ENCODE data around the gene CMIP. TPM values are rescaled to one million over a fixed set of nuclear protein-coding genes. Genes with fewer than 3 reads are reported as not detected.

CMIP gene
- total RNA-seq, 3 donors from 2014 or later, result 14.9 to 23.9 (median 17.6) TPM

GRCh38 chr16:81548876-81549546 is 104.4 kb downstream of the CMIP start:
- H3K4me3 ChIP-seq, result no peak overlapping the region
- no peaks in the 10 kb centered on the region for H3K36me3 ChIP-seq
- TF ChIP-seq POLR2AphosphoS5 (IDR thresholded peaks at IDR 0.05), result no peak
- TF ChIP-seq POLR2A (IDR thresholded peaks at IDR 0.05), result no peak
- TF ChIP-seq CTCF (IDR thresholded peaks at IDR 0.05), result no peak
- peaks cover 5 to 14% of the 10 kb centered on the region in 2 donors for H3K4me1 ChIP-seq
- no peaks in the 10 kb centered on the region for H3K27me3 ChIP-seq
- no peak overlapping the region for H3K27ac ChIP-seq
- no peak for DNase-seq (ENCODE audit: low spot score in 2 of 2)
- H3K9me3 ChIP-seq, result no peaks in the 10 kb centered on the region
- intact Hi-C loops (cut with DNase I; ENCODE audit: low total_unique reads), result no loop called here

- Histone ChIP-seq H3K27ac (no peak overlapping the region), H3K36me3 (no peaks in the 10 kb centered on the region), H3K4me1 (peaks cover 5 to 14% of the 10 kb centered on the region in 2 donors), H3K9me3 (no peaks in the 10 kb centered on the region), H3K27me3 (no peaks in the 10 kb centered on the region), H3K4me3 (no peak overlapping the region)
- no peak for DNase-seq (ENCODE audit: low spot score in 2 of 2)
- no peak for TF ChIP-seq CTCF (IDR thresholded peaks at IDR 0.05)
- no peak for TF ChIP-seq POLR2AphosphoS5 (IDR thresholded peaks at IDR 0.05)
- no peak for TF ChIP-seq POLR2A (IDR thresholded peaks at IDR 0.05)
- intact Hi-C loops (cut with DNase I; ENCODE audit: low total_unique reads), result no loop called here
Measured at GRCh38 chr16:81549547-81550431, 105.2 kb downstream of the CMIP start.

- no peaks in the 10 kb centered on the region for H3K27me3 ChIP-seq
- TF ChIP-seq POLR2AphosphoS5 (IDR thresholded peaks at IDR 0.05), result no peak
- no peak for TF ChIP-seq CTCF (IDR thresholded peaks at IDR 0.05)
- no peak for TF ChIP-seq POLR2A (IDR thresholded peaks at IDR 0.05)
- no peak overlapping the region for H3K4me3 ChIP-seq
- intact Hi-C loops (cut with DNase I; ENCODE audit: low total_unique reads), result no loop called here
- no peaks in the 10 kb centered on the region for H3K36me3 ChIP-seq
- H3K27ac ChIP-seq, result peak overlapping the region in 1 of 2 donors; percentile 4
- DNase-seq (ENCODE audit: low spot score in 2 of 2), result no peak
- H3K4me1 ChIP-seq, result peaks cover 5 to 12% of the 10 kb centered on the region in 2 donors
- H3K9me3 ChIP-seq, result no peaks in the 10 kb centered on the region
Measured at GRCh38 chr16:81550432-81550808, 105.8 kb downstream of the CMIP start.

- no peak for TF ChIP-seq POLR2AphosphoS5 (IDR thresholded peaks at IDR 0.05)
- TF ChIP-seq POLR2A (IDR thresholded peaks at IDR 0.05), result no peak
- no peak for TF ChIP-seq CTCF (IDR thresholded peaks at IDR 0.05)
- peak overlapping the region in 1 of 2 donors; percentile 85 for H3K27ac ChIP-seq
- no peaks in the 10 kb centered on the region for H3K27me3 ChIP-seq
- no peak for DNase-seq (ENCODE audit: low spot score in 2 of 2)
- intact Hi-C loops (cut with DNase I; ENCODE audit: low total_unique reads), result no loop called here
- H3K4me3 ChIP-seq, result no peak overlapping the region
- no peaks in the 10 kb centered on the region for H3K36me3 ChIP-seq
- no peaks in the 10 kb centered on the region for H3K9me3 ChIP-seq
- H3K4me1 ChIP-seq, result peaks cover 5 to 12% of the 10 kb centered on the region in 2 donors
Measured at GRCh38 chr16:81551151-81551808, 106.7 kb downstream of the CMIP start.
